Measurements from ENCODE around the gene C14orf39.
"Not testable (repeated sequence)": the region's sequence is repeated elsewhere in the genome, so short reads cannot be mapped to it uniquely, and the experiment has no call there.

C14orf39 gene

DNA sequence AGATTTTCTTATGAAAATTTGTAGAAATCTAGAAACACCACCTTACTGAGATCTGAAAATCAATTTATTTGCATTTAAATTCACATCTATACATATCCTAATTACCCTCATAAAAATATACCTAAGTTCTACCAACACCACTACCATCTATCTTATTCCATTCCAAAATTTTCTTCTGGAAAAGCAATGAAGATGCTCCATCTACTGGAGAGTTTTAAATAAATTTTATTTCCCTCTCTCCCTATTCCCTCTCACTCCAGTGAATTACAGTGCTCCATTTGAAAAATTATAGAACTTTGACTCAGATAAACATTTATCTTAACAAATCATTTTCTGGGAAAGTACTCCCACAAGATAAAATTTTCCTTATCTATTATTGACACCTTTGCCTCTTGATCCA is 2.3 kb upstream of the C14orf39 start:
- no peak for DNase-seq

DNA sequence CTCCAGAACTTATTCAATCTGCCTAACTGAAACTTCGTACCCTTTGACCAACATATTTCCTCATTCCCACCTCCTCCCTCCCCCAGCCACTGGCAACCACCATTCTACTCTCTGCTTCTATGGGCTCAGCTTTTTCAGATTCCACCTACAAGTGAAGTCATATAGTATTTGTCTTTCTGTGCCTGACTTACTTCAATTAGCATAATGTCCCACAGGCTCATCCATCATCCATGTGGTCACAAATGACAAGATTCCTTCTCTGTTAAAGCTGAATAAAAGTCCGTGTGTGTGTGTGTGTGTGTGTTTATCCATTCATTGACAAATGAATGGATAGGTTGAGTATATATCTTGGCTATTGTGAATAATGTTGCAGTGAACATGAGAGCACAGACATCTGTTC is 1.3 kb upstream of the C14orf39 start:
- DNase-seq = no peak

DNA sequence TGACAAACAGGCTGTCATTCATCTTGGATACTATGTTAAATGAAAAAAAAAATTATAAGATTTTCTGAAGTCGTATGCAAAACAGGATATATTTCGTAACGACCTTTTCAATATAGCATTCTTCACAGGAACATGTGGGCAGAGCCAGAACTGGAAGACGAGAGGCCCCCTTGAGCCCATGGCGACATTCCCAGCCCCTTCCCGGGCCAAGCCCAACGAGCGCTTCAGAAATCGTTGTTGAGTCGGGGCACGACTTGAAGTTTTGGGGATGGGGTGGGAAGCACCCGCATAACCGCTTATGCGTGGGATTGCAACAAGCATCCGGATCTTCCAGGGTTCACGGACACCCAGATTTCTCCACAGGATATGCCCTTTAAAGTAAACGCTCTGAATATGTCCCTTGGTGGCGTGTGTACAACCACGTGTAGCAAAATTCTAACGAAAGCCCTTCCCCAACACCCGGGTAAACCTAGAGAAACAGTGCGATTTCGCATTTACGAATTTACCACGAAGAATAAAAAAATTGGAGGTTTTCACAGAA is 736 bp downstream of the C14orf39 start:
- DNase-seq = no peak

DNA sequence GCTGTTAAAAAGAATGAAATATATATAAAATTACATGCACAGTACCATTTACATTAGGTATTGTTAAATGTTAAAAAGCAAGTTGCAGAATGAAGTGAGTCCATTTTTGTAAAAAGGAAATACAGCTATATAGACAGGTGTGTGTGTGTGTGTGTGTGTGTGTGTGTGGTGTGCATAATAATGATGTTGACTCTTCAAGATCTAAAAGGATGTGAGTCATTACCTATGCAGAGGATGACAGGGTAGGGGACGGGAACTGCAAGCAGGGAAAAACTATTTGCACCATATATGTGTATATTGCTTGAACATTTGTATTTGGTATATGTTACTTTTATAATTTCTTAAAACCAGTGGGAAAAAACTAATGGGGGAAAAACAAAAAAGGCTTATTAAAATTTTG is 3.1 kb downstream of the C14orf39 start:
- DNase-seq = no peak

DNA sequence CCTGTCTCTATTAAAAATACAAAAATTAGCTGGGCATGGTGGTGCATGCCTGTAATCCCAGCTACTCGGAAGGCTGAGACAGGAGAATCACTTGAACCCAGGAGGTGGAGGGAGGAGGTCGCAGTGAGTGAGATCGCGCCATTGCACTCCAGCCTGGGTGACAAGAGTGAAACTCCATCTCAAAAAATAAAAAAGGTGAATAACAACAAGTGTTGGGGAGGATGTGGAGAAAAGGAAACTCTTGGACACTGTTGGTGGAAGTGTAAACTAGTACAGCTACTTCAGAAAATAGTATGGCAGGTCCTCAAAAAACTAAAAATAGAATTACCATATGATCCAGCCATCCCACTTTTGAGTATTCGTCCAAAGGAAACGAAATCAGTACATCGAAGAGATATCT is 5.6 kb downstream of the C14orf39 start:
- DNase-seq = not testable (repeated sequence)

DNA sequence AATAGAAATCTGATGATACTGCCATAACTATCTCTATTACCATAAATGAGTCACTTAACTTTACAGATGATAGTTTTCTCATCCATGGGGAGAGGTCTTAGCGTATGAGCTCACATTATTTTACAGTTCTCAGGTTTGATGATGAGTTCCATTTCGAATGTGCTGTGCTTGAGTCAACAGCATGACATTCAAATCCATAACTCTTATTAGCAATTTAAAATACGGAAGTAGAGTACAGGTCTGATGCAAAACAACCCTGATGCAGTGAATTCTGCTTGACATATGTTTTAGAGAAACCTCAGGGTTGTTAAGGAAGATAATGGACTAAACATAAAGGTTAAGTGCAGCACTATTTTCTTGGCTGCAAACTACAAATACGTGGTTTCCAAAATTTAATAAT is 30.0 kb downstream of the C14orf39 start:
- DNase-seq = no peak

DNA sequence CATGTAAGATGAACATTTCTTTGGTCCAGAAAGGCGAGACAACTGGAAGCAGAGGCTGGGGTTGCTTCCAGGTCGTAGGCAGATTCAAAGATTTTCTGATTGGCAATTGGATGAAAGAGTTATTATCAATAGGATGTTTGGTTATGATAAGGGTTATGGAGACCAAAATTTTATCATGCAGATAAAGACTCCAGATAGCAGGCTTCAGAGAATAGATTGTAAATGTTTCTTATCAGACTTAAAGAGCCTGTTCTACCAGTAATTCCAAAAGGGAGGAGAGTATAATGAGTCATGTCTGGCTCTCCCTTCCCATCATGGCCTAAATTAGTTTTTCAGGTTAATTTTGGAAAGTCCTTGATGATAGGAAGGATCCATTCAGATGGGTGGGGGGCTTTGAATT is 55.6 kb downstream of the C14orf39 start:
- no peak for DNase-seq

DNA sequence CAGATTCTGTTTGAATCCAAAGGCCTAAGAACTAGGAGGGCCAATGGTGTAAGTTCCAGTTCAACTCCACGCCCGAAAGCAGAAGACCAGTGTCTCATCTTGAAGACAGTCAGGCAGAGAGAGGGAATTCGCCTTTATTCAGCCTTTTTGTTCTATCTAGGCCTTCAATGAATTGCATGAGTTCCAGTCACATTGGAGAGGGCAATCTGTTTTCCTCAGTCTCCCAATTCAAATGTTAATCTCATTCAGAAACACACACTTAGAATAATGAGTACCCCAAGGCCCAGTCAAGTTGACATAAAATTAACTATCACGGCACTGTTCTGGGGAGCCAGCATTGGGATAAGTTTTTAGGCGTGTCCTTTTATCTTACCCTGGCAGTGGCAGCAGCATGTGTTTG is 65.8 kb downstream of the C14orf39 start:
- no peak for DNase-seq

DNA sequence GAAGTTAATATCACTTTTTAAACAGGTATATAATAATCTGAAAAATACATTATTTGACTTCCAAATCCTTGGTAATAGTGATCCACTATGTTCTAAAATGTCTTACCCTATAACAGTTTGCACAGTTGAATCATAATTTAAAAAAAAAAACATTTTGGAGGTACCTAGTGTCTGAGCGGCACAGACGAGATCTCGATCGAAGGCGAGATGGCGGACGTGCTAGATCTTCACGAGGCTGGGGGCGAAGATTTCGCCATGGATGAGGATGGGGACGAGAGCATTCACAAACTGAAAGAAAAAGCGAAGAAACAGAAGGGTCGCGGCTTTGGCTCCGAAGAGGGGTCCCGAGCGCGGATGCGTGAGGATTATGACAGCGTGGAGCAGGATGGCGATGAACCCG is 88.3 kb downstream of the C14orf39 start:
- not testable (repeated sequence) for DNase-seq

DNA sequence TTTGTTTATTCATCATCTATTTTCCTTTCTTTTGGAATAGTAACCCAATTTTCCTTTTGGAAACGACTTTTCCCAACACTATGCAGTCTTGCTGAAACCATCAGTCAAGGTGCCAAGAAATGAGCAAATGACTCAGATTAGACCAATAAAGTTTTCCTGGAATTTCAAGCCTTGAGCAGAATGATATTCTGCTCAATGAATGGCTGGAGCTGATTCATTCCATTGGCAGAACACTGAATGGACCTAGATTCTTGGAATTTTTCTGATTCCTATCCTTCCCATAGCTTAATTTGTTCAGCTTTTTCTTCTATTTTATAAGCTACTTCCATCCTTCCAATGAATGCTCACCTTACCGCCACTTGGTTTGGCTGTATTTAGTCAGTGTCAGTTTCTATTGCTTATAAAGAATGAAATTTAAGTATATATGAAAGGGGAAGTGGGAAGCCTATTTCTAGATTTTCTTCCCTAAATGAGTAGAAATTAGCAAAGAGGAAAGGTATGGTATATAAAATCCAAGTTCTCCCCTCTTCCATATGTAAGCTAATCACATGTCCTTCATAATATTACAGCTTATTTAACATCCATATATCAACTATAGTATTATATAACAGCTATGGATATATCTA is 89.0 kb downstream of the C14orf39 start:
- DNase-seq = no peak

Data from 8988T (cell line).